ENCODE results near the gene SLC17A2. TPM values are rescaled to one million over a fixed set of nuclear protein-coding genes. Genes with fewer than 3 reads are reported as not detected.

Gene SLC17A2
- total RNA-seq, 2 donors from 2014 or later: not detected

- no peaks in the 10 kb centered on the region for H3K27me3 ChIP-seq
- H3K36me3 ChIP-seq: no peaks in the 10 kb centered on the region
- no peak overlapping the region for H3K4me3 ChIP-seq
- DNase-seq (ENCODE audit: low spot score): no peak
- H3K4me1 ChIP-seq: no peaks in the 10 kb centered on the region
- no peak overlapping the region for H3K27ac ChIP-seq
- TF ChIP-seq, protein P1, sequence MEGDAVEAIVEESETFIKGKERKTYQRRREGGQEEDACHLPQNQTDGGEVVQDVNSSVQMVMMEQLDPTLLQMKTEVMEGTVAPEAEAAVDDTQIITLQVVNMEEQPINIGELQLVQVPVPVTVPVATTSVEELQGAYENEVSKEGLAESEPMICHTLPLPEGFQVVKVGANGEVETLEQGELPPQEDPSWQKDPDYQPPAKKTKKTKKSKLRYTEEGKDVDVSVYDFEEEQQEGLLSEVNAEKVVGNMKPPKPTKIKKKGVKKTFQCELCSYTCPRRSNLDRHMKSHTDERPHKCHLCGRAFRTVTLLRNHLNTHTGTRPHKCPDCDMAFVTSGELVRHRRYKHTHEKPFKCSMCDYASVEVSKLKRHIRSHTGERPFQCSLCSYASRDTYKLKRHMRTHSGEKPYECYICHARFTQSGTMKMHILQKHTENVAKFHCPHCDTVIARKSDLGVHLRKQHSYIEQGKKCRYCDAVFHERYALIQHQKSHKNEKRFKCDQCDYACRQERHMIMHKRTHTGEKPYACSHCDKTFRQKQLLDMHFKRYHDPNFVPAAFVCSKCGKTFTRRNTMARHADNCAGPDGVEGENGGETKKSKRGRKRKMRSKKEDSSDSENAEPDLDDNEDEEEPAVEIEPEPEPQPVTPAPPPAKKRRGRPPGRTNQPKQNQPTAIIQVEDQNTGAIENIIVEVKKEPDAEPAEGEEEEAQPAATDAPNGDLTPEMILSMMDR (IDR thresholded peaks at IDR 0.05): no peak
- no peaks in the 10 kb centered on the region for H3K9me3 ChIP-seq
These were observed 54.4 kb downstream of the SLC17A2 start for GRCh38 chr6:25875926-25876602.

- Histone ChIP-seq H3K36me3 (no peaks in the 10 kb centered on the region), H3K9me3 (no peaks in the 10 kb centered on the region), H3K4me3 (no peak overlapping the region), H3K4me1 (no peaks in the 10 kb centered on the region), H3K27me3 (no peaks in the 10 kb centered on the region), H3K27ac (no peak overlapping the region)
- no peak for DNase-seq (ENCODE audit: low spot score)
- TF ChIP-seq, protein P1 (IDR thresholded peaks at IDR 0.05): no peak
These were observed 55.0 kb downstream of the SLC17A2 start for GRCh38 chr6:25875563-25875905.

GRCh38 chr6:25874822-25875562 lies 55.5 kb downstream of the SLC17A2 start:
- Histone ChIP-seq H3K9me3 (no peaks in the 10 kb centered on the region), H3K4me1 (no peaks in the 10 kb centered on the region), H3K36me3 (no peaks in the 10 kb centered on the region), H3K27ac (no peak overlapping the region), H3K4me3 (no peak overlapping the region), H3K27me3 (no peaks in the 10 kb centered on the region)
- TF ChIP-seq, protein P1 (IDR thresholded peaks at IDR 0.05): no peak
- DNase-seq (ENCODE audit: low spot score): no peak

DNA sequence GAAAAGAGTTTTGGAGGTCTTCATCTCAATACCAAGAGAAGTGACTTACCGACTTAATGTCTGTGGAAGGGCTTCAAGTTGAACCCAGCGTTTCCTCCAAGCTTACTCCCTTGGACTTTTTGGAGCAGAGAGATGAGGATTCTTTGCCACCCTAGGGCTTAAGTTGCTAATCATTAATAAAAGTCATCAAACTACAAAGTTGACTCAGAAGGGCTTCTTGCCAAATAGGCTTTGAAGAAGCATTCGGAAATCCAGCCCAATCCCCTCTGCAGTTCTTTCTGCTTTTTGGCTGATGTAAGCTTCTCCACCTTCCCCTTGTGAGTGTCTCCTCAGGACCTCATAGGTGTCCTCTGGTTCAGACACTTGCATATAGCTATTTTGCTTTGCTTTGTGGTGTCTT lies 56.4 kb downstream of the SLC17A2 start, which contains the start of gene SLC17A3:
TSS of gene SLC17A3 (minus strand) at position 126 of the 400 bp plus-strand sequence. CDS start 5,856 bp downstream, outside the sequence.
- DNase-seq (ENCODE audit: low spot score): no peak
- Histone ChIP-seq H3K4me1 (no peaks in the 10 kb centered on the region), H3K9me3 (no peaks in the 10 kb centered on the region), H3K4me3 (no peak within 1 kb of the TSS), H3K36me3 (no peaks in the 10 kb centered on the region), H3K27ac (no peak within 1 kb of the TSS), H3K27me3 (no peaks in the 10 kb centered on the region)
- TF ChIP-seq, protein P1 (IDR thresholded peaks at IDR 0.05): no peak

DNA sequence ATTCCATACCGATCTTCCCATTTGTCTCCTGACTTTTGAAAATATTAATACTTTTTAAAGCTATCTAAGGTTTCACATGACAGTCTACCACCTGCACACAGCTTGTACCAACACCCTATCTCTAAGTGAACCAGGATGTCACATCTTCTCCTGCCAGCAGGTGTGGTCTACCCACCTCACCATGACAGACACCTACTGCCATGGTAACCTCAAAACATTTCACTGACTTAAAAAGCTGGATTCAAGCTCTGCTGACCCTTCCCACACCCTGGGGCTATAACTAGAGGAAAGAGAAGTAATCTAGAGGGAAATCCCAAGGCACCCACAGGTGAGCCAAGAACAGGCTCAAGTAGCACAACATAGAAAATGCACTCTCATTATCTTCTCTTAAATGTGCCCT lies 57.7 kb downstream of the SLC17A2 start:
- Histone ChIP-seq H3K27me3 (no peaks in the 10 kb centered on the region), H3K9me3 (no peaks in the 10 kb centered on the region), H3K27ac (no peak overlapping the region), H3K4me3 (no peak overlapping the region), H3K36me3 (no peaks in the 10 kb centered on the region), H3K4me1 (no peaks in the 10 kb centered on the region)
- no peak for DNase-seq (ENCODE audit: low spot score)
- TF ChIP-seq, protein P1 (IDR thresholded peaks at IDR 0.05): no peak

Data from right atrium auricular region (tissue), 2 donors.